Measurements from ENCODE around the gene SKAP2.

Gene SKAP2

GRCh38 chr7:26864309-26865093 is at the start of gene SKAP2:
SKAP2 (minus strand) TSS chr7:26864590; CDS start chr7:26864429, 161 bp downstream.
- DNase-seq: peak; percentile 90

- DNase-seq: no peak
These were observed 48.6 kb upstream of the SKAP2 start for GRCh38 chr7:26912933-26913536.

GRCh38 chr7:26912338-26912737 is 47.9 kb upstream of the SKAP2 start:
- no peak for DNase-seq

- no peak for DNase-seq
These were observed 45.8 kb upstream of the SKAP2 start for GRCh38 chr7:26910221-26910620.

- peak; percentile 37 for DNase-seq
These were observed 35.9 kb upstream of the SKAP2 start for GRCh38 chr7:26900251-26900650.

- no peak for DNase-seq
These were observed 35.1 kb upstream of the SKAP2 start for GRCh38 chr7:26899519-26899918.

GRCh38 chr7:26898891-26899290 is 34.5 kb upstream of the SKAP2 start:
- DNase-seq: no peak

- no peak for DNase-seq
These were observed 33.5 kb upstream of the SKAP2 start for GRCh38 chr7:26897928-26898327.

- no peak for DNase-seq
These were observed 27.3 kb upstream of the SKAP2 start for GRCh38 chr7:26891400-26892350.

- DNase-seq: no peak
These were observed 16.5 kb upstream of the SKAP2 start for GRCh38 chr7:26880852-26881251.

GRCh38 chr7:26879671-26880070 is 15.3 kb upstream of the SKAP2 start:
- no peak for DNase-seq

- no peak for DNase-seq
These were observed 4.6 kb upstream of the SKAP2 start for GRCh38 chr7:26868841-26869495.

GRCh38 chr7:26865094-26865388 is 651 bp upstream of the SKAP2 start:
- DNase-seq: no peak

- peak; percentile 61 for DNase-seq
These were observed 677 bp downstream of the SKAP2 start for GRCh38 chr7:26863518-26864308.

GRCh38 chr7:26862834-26863233 is 1.6 kb downstream of the SKAP2 start:
- DNase-seq: no peak

GRCh38 chr7:26861050-26861449 is 3.3 kb downstream of the SKAP2 start:
- no peak for DNase-seq

- DNase-seq: peak; percentile 27
These were observed 4.0 kb downstream of the SKAP2 start for GRCh38 chr7:26860361-26860760.

GRCh38 chr7:26859720-26860119 is 4.7 kb downstream of the SKAP2 start:
- no peak for DNase-seq

- no peak for DNase-seq
These were observed 5.7 kb downstream of the SKAP2 start for GRCh38 chr7:26858735-26859134.

- DNase-seq: no peak
These were observed 6.1 kb downstream of the SKAP2 start for GRCh38 chr7:26858241-26858715.

- peak; percentile 41 for DNase-seq
These were observed 6.7 kb downstream of the SKAP2 start for GRCh38 chr7:26857506-26858240.

- DNase-seq: no peak
These were observed 7.3 kb downstream of the SKAP2 start for GRCh38 chr7:26857170-26857505.
